Ishikawa (cell line): ENCODE data around the gene HECTD3.

Source experiments
- CEBPB ChIP-seq: IDR thresholded peaks from 2 replicates; pipeline ENCODE4 v1.6.1; 2012
- CREB1 ChIP-seq: IDR thresholded peaks from 2 replicates; pipeline ENCODE4 v1.6.1; 2012; ENCODE audit warnings: low read depth
- EGR1 ChIP-seq: IDR thresholded peaks from 2 replicates; pipeline ENCODE4 v1.6.1; 2012
- FOXM1 ChIP-seq: IDR thresholded peaks from 2 replicates; pipeline ENCODE4 v1.6.1; 2012; ENCODE audit warnings: low read depth, borderline replicate concordance
- MAX ChIP-seq: IDR thresholded peaks from 2 replicates; pipeline ENCODE4 v1.6.1; 2012
- NFIC ChIP-seq: IDR thresholded peaks from 2 replicates; pipeline ENCODE4 v1.6.1; 2012
- RAD21 ChIP-seq: IDR thresholded peaks from 2 replicates; pipeline ENCODE4 v1.6.1; 2012; ENCODE audit warnings: low read depth
- REST ChIP-seq: IDR thresholded peaks from 2 replicates; pipeline ENCODE4 v1.6.1; 2012; ENCODE audit warnings: low read depth, mild to moderate bottlenecking
- TAF1 ChIP-seq: IDR thresholded peaks from 2 replicates; pipeline ENCODE4 v1.6.1; 2012; ENCODE audit warnings: low read depth, mild to moderate bottlenecking
- TCF12 ChIP-seq: IDR thresholded peaks from 2 replicates; pipeline ENCODE4 v1.6.1; 2012; ENCODE audit warnings: low read depth
- TEAD4 ChIP-seq: IDR thresholded peaks from 2 replicates; pipeline ENCODE4 v1.6.1; 2012
- USF1 ChIP-seq: IDR thresholded peaks from 2 replicates; pipeline ENCODE4 v1.6.1; 2012
- YY1 ChIP-seq: IDR thresholded peaks from 2 replicates; pipeline ENCODE4 v1.6.1; 2012; ENCODE audit warnings: low read depth
- ZBTB7A ChIP-seq: IDR thresholded peaks from 2 replicates; pipeline ENCODE4 v1.6.1; 2012; ENCODE audit warnings: low read depth

HECTD3 gene

GRCh38 chr1:44988531-44989156 is 22.5 kb downstream of the HECTD3 start:
- TF ChIP-seq YY1 (no peak), TAF1 (no peak), REST (no peak), FOXM1 (no peak), EGR1 (no peak), RAD21 (no peak), CREB1 (no peak), MAX (no peak), ZBTB7A (no peak), NFIC (no peak), TEAD4 (no peak), USF1 (no peak), TCF12 (no peak)

- no peak for TF ChIP-seq REST
- TF ChIP-seq TEAD4: no peak
- TF ChIP-seq MAX: no peak
- no peak for TF ChIP-seq EGR1
- no peak for TF ChIP-seq CEBPB
- TF ChIP-seq RAD21: no peak
- TF ChIP-seq FOXM1: no peak
Measured at GRCh38 chr1:44985747-44986359, 25.3 kb downstream of the HECTD3 start.

- TF ChIP-seq FOXM1 (no peak), NFIC (no peak), YY1 (no peak), CEBPB (no peak), ZBTB7A (no peak), MAX (no peak), CREB1 (no peak), TEAD4 (no peak), REST (no peak), EGR1 (no peak)
Measured at GRCh38 chr1:44976252-44976651, 34.9 kb downstream of the HECTD3 start.

GRCh38 chr1:44973645-44974044 is 37.5 kb downstream of the HECTD3 start:
- TF ChIP-seq TAF1 (no peak), MAX (no peak)

GRCh38 chr1:44970317-44970716 is 40.8 kb downstream of the HECTD3 start:
- TF ChIP-seq FOXM1 (no peak), REST (no peak), MAX (no peak), EGR1 (no peak)
